Activated CD8-positive, alpha-beta T cell treated with anti-CD3 and anti-CD28 coated beads for 36 hours (primary cell): Measurements from ENCODE around the gene GGT7. TPM values are rescaled to one million over a fixed set of nuclear protein-coding genes. Genes with fewer than 3 reads are reported as not detected.
"Not testable (repeated sequence)": the region's sequence is repeated elsewhere in the genome, so short reads cannot be mapped to it uniquely, and the experiment has no call there.

Experiments
- ATAC-seq: fragments of 200-7000 bp; cut with Tn5 transposase; one replicate; pipeline ENCODE4 v1.10.0; 2021; ENCODE audit warnings: mild to moderate bottlenecking, moderate library complexity
- CTCF ChIA-PET: fragments of 350-600 bp; sonication (Branson Sonifier 250); formaldehyde crosslinking; loops from one replicate; lab custom pipeline; 2021; ENCODE audit warnings: antibody characterized with exemption; lab: Charles Lee
- POLR2A ChIA-PET: fragments of 350-600 bp; sonication (Branson Sonifier 250); formaldehyde crosslinking; loops from one replicate; lab custom pipeline; 2021; ENCODE audit warnings: antibody characterized with exemption; lab: Charles Lee
- DNase-seq: peaks from one replicate; pipeline ENCODE4 v3.0.0-alpha.2; 2020
- H3K27ac Mint-ChIP-seq: one replicate; pipeline ENCODE4 v1.8.0; 2021; ENCODE audit warnings: mild to moderate bottlenecking, mixed read lengths
- H3K27me3 Mint-ChIP-seq: one replicate; pipeline ENCODE4 v1.8.0; 2021; ENCODE audit warnings: mixed read lengths
- H3K36me3 Mint-ChIP-seq: one replicate; pipeline ENCODE4 v1.8.0; 2021; ENCODE audit warnings: low read depth, mixed read lengths
- H3K4me1 Mint-ChIP-seq: one replicate; pipeline ENCODE4 v1.8.0; 2021; ENCODE audit warnings: low read depth, mixed read lengths
- H3K4me3 Mint-ChIP-seq: one replicate; pipeline ENCODE4 v1.8.0; 2021; ENCODE audit warnings: mild to moderate bottlenecking, moderate library complexity, mixed read lengths
- H3K9me3 Mint-ChIP-seq: one replicate; pipeline ENCODE4 v1.8.0; 2021; ENCODE audit warnings: mixed read lengths
- CTCF ChIP-seq: fragments of 200-600 bp; IDR thresholded peaks from one replicate; pipeline ENCODE4 v1.8.0; 2022; ENCODE audit warnings: antibody characterized with exemption, mild to moderate bottlenecking
- intact Hi-C: fragments of 100-400 bp; cut with micrococcal nuclease; formaldehyde crosslinking; loops from one replicate; pipeline ENCODE4 v1.10.0; 2022
- total RNA-seq, 2 experiments: library from RNA; stranded (reverse); gene quantifications; one replicate each; pipeline ENCODE4 v1.2.3, GENCODE V29; 2021

GGT7 gene
- total RNA-seq, 2 experiments from 2014 or later, result 13.2 to 14.2 TPM

GRCh38 chr20:34884260-34884659 lies 11.6 kb upstream of the GGT7 start:
- no peak overlapping the region for H3K27ac Mint-ChIP-seq
- H3K4me3 Mint-ChIP-seq, result no peak overlapping the region
- ATAC-seq (no peak), DNase-seq (no peak)
- H3K27me3 Mint-ChIP-seq, result no peaks in the 10 kb centered on the region
- TF ChIP-seq CTCF, result no peak
- H3K9me3 Mint-ChIP-seq, result no peaks in the 10 kb centered on the region
- POLR2A ChIA-PET, result interaction anchor here (0.6 to 1.1 kb wide), 2 partner anchors 20 to 367 kb away, joined by 3 read pairs; no protein-coding TSS in a partner anchor
- intact Hi-C loops, result no loop called here
- CTCF ChIA-PET, result interaction anchor here (0.8 to 2.1 kb wide), 3 partner anchors 10 to 72 kb away, joined by 3 to 8 read pairs (median 3); partner anchors contain the start of genes GSS and MYH7B
- H3K4me1 Mint-ChIP-seq, result peaks cover 13% of the 10 kb centered on the region
- peaks cover 4% of the 10 kb centered on the region for H3K36me3 Mint-ChIP-seq

GRCh38 chr20:34883809-34884208 lies 11.2 kb upstream of the GGT7 start:
- no peak overlapping the region for H3K27ac Mint-ChIP-seq
- intact Hi-C loops, result no loop called here
- H3K27me3 Mint-ChIP-seq, result no peaks in the 10 kb centered on the region
- ChIA-PET POLR2A (interaction anchor here (0.6 kb wide), 1 partner anchor 367 kb away, joined by 3 read pairs; no protein-coding TSS in a partner anchor), CTCF (interaction anchor here (0.8 to 2.1 kb wide), 4 partner anchors 10 to 72 kb away, joined by 3 to 8 read pairs (median 3); partner anchors contain the start of genes GSS and MYH7B)
- H3K4me3 Mint-ChIP-seq, result no peak overlapping the region
- TF ChIP-seq CTCF, result no peak
- DNase-seq, result no peak
- H3K36me3 Mint-ChIP-seq, result peaks cover 4% of the 10 kb centered on the region
- ATAC-seq, result no peak
- no peaks in the 10 kb centered on the region for H3K9me3 Mint-ChIP-seq
- peaks cover 13% of the 10 kb centered on the region for H3K4me1 Mint-ChIP-seq

GRCh38 chr20:34883087-34883688 lies 10.5 kb upstream of the GGT7 start:
- Mint-ChIP-seq H3K9me3 (no peaks in the 10 kb centered on the region), H3K27me3 (no peaks in the 10 kb centered on the region), H3K36me3 (peaks cover 4% of the 10 kb centered on the region), H3K4me1 (peaks cover 13% of the 10 kb centered on the region), H3K27ac (no peak overlapping the region), H3K4me3 (no peak overlapping the region)
- no peak for TF ChIP-seq CTCF
- CTCF ChIA-PET, result interaction anchor here (1.1 to 2.1 kb wide), 3 partner anchors 9 to 14 kb away, joined by 3 to 8 read pairs (median 3); no protein-coding TSS in a partner anchor
- intact Hi-C loops, result no loop called here
- POLR2A ChIA-PET, result no interaction called here
- ATAC-seq (no peak), DNase-seq (no peak)

GRCh38 chr20:34881689-34882088 lies 9.0 kb upstream of the GGT7 start:
- DNase-seq (no peak), ATAC-seq (no peak)
- H3K36me3 Mint-ChIP-seq, result peaks cover 4% of the 10 kb centered on the region
- H3K27ac Mint-ChIP-seq, result no peak overlapping the region
- ChIA-PET POLR2A (no interaction called here), CTCF (no interaction called here)
- TF ChIP-seq CTCF, result no peak
- H3K9me3 Mint-ChIP-seq, result no peaks in the 10 kb centered on the region
- H3K27me3 Mint-ChIP-seq, result no peaks in the 10 kb centered on the region
- intact Hi-C loops, result no loop called here
- no peak overlapping the region for H3K4me3 Mint-ChIP-seq
- peaks cover 20% of the 10 kb centered on the region for H3K4me1 Mint-ChIP-seq

GRCh38 chr20:34880971-34881370 lies 8.3 kb upstream of the GGT7 start:
- DNase-seq, ATAC-seq, H3K27me3 Mint-ChIP-seq, H3K4me3 Mint-ChIP-seq, intact Hi-C loops, POLR2A ChIA-PET, H3K27ac Mint-ChIP-seq, H3K9me3 Mint-ChIP-seq, CTCF ChIA-PET, H3K36me3 Mint-ChIP-seq: not testable (repeated sequence)
- H3K4me1 Mint-ChIP-seq, result peaks cover 23% of the 10 kb centered on the region
